ENCODE measurements around the gene THSD7A. TPM values are rescaled to one million over a fixed set of nuclear protein-coding genes. Genes with fewer than 3 reads are reported as not detected.

THSD7A gene
- total and polyA plus RNA-seq, 4 donors = 0.15 to 2.7 (median 1.9) TPM

GRCh38 chr7:11478882-11479281 lies 353.1 kb downstream of the THSD7A start:
- no peak overlapping the region for H3K9ac ChIP-seq (ENCODE audit: low read depth in 1 of 2, low read length in 2 of 2)
- TF ChIP-seq TAF1 (conservative IDR thresholded peaks at IDR 0.05) = no peak
- TF ChIP-seq, protein P1, sequence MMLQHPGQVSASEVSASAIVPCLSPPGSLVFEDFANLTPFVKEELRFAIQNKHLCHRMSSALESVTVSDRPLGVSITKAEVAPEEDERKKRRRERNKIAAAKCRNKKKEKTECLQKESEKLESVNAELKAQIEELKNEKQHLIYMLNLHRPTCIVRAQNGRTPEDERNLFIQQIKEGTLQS (IDR thresholded peaks at IDR 0.05) = peak; percentile 89
- no peaks in the 10 kb centered on the region for H3K9me3 ChIP-seq (ENCODE audit: control insufficient read depth in 4 of 4, low read length in 3 of 4)
- no peak overlapping the region for H3K27ac ChIP-seq (ENCODE audit: low read depth in 1 of 2, low read length in 2 of 2)
- DNase-seq (ENCODE audit: low spot score) = no peak
- H3K36me3 ChIP-seq (ENCODE audit: control insufficient read depth in 4 of 4, insufficient read depth in 3 of 4, low read depth in 1 of 4, low read length in 3 of 4) = no peaks in the 10 kb centered on the region
- no peak overlapping the region for H3K4me3 ChIP-seq (ENCODE audit: low read depth in 1 of 3, low read length in 3 of 3)
- H3K4me1 ChIP-seq (ENCODE audit: control insufficient read depth in 4 of 4, insufficient read depth in 4 of 4, low read length in 3 of 4) = peaks cover 0 to 10% (median 4%) of the 10 kb centered on the region in 4 donors
- WGBS = 90% methylated on average over 3 of the region's 3 CpGs
- no peaks in the 10 kb centered on the region for H3K27me3 ChIP-seq (ENCODE audit: control insufficient read depth in 4 of 4, insufficient read depth in 4 of 4, low read length in 3 of 4)

DNA sequence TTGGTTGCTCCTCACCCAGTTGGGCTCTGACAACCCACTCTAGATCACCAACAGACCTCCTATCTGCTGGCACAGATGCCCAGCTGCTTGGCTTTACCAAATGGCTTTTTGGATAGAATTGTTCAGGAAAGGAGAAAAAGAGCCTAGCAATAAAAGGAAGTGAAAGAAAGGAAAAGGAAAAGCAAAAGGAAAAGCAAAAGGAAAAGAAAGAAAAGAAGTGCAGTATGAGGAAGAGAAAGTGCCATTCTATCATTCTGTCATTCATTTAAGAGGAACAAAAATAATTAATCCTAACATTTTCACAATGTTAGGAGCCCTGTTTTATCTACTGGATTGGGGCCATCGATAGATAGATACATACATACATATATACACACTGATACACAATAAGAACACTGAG lies 353.6 kb downstream of the THSD7A start:
- no peak for DNase-seq (ENCODE audit: low spot score)
- Histone ChIP-seq H3K27ac (ENCODE audit: low read depth in 1 of 2, low read length in 2 of 2) (no peak overlapping the region), H3K9me3 (ENCODE audit: control insufficient read depth in 4 of 4, low read length in 3 of 4) (no peaks in the 10 kb centered on the region), H3K4me1 (ENCODE audit: control insufficient read depth in 4 of 4, insufficient read depth in 4 of 4, low read length in 3 of 4) (peaks cover 0 to 15% (median 3%) of the 10 kb centered on the region in 4 donors), H3K9ac (ENCODE audit: low read depth in 1 of 2, low read length in 2 of 2) (no peak overlapping the region), H3K27me3 (ENCODE audit: control insufficient read depth in 4 of 4, insufficient read depth in 4 of 4, low read length in 3 of 4) (no peaks in the 10 kb centered on the region), H3K4me3 (ENCODE audit: low read depth in 1 of 3, low read length in 3 of 3) (no peak overlapping the region), H3K36me3 (ENCODE audit: control insufficient read depth in 4 of 4, insufficient read depth in 3 of 4, low read depth in 1 of 4, low read length in 3 of 4) (no peaks in the 10 kb centered on the region)
- 93% methylated on average over 1 of the region's 1 CpG for WGBS
- TF ChIP-seq, protein P1 (IDR thresholded peaks at IDR 0.05) = no peak
- TF ChIP-seq FOXA1 (IDR thresholded peaks at IDR 0.05) (no peak), REST (IDR thresholded peaks at IDR 0.05) (no peak), MAX (IDR thresholded peaks at IDR 0.05) (no peak), HNF4A (conservative IDR thresholded peaks at IDR 0.05) (no peak), FOXA2 (IDR thresholded peaks at IDR 0.05) (no peak), JUND (IDR thresholded peaks at IDR 0.05) (no peak), RAD21 (IDR thresholded peaks at IDR 0.05) (no peak), TAF1 (conservative IDR thresholded peaks at IDR 0.05) (no peak), HNF4G (IDR thresholded peaks at IDR 0.05) (no peak), SP1 (IDR thresholded peaks at IDR 0.05) (no peak), RXRA (IDR thresholded peaks at IDR 0.05) (no peak), EGR1 (IDR thresholded peaks at IDR 0.05; ENCODE audit: low read depth in 2 of 2) (no peak), GABPA (IDR thresholded peaks at IDR 0.05 in 1 of 2, conservative IDR thresholded peaks at IDR 0.05 in 1 of 2) (no peak)

DNA sequence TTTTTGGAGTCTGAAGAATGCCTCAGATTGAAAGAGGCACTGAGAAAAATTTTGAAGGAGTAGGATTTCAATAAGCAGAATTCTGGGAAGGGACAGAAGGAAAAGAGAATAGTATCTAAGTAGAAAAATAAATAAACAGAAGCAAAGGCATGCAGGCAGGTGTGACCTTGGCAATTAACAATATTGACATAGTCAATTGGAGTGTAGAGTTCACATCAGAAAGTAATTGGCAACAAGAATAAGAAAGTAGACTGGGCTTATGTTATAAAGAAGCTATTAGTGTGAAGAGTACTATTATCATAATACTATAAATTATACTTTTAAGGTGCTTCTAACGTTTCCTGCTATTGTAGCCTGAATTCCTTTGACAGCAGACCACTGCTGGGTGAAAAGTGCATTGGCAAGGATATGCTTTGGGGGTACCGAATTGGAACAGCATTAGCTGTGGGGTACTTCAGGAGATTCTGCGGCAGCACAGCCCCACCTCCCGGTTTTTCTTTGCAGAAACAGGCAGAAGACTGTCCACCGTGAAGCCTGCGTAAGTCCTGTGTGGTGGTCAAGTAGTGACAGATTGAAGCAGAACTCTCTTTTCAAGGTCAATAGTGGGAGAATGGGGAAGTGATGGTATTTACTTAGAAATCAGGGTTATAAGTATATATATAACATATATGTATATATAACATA lies 357.0 kb downstream of the THSD7A start:
- no peak for DNase-seq (ENCODE audit: low spot score)
- Histone ChIP-seq H3K36me3 (ENCODE audit: control insufficient read depth in 4 of 4, insufficient read depth in 3 of 4, low read depth in 1 of 4, low read length in 3 of 4) (no peaks in the 10 kb centered on the region), H3K9ac (ENCODE audit: low read depth in 1 of 2, low read length in 2 of 2) (no peak overlapping the region), H3K4me1 (ENCODE audit: control insufficient read depth in 4 of 4, insufficient read depth in 4 of 4, low read length in 3 of 4) (peaks cover 3 to 19% (median 11%) of the 10 kb centered on the region in 4 donors), H3K27ac (ENCODE audit: low read depth in 1 of 2, low read length in 2 of 2) (no peak overlapping the region), H3K4me3 (ENCODE audit: low read depth in 1 of 3, low read length in 3 of 3) (no peak overlapping the region), H3K9me3 (ENCODE audit: control insufficient read depth in 4 of 4, low read length in 3 of 4) (no peaks in the 10 kb centered on the region), H3K27me3 (ENCODE audit: control insufficient read depth in 4 of 4, insufficient read depth in 4 of 4, low read length in 3 of 4) (no peaks in the 10 kb centered on the region)
- TF ChIP-seq RAD21 (IDR thresholded peaks at IDR 0.05) (peak in 1 of 2 donors; percentile 42), HNF4A (conservative IDR thresholded peaks at IDR 0.05) (no peak), RXRA (IDR thresholded peaks at IDR 0.05) (no peak), TAF1 (conservative IDR thresholded peaks at IDR 0.05) (no peak)
- WGBS = 84% methylated on average over 6 of the region's 6 CpGs

All from liver (tissue), 9 donors.